GM23338 (cell line): ENCODE measurements around the gene MYO5A. TPM values are rescaled to one million over a fixed set of nuclear protein-coding genes. Genes with fewer than 3 reads are reported as not detected.

ENCODE experiments used
- ATAC-seq: fragments of 200-7000 bp; cut with Tn5 transposase; 3 replicates; pipeline ENCODE4 v1.9.1; 2020
- DNase-seq: peaks from one replicate; pipeline ENCODE4 v3.0.0-alpha.2; 2015; ENCODE audit warnings: low spot score
- H2AFZ ChIP-seq: fragments of 200-600 bp; sonication (generic); 2 replicates; pipeline ENCODE4 v1.8.0; 2016; ENCODE audit warnings: antibody characterized with exemption, mild to moderate bottlenecking, moderate library complexity
- H3F3A ChIP-seq: fragments of 200-600 bp; sonication (generic); replicated peaks from 2 replicates; pipeline ENCODE4 v1.8.0; 2017; ENCODE audit warnings: antibody characterized with exemption, mixed run types, low read depth
- H3K27ac ChIP-seq: fragments of 200-600 bp; sonication (generic); 2 replicates; pipeline ENCODE4 v1.6.1; 2016; ENCODE audit warnings: low read depth
- H3K27me3 ChIP-seq: fragments of 200-600 bp; sonication (generic); 2 replicates; pipeline ENCODE4 v1.8.0; 2016; ENCODE audit warnings: mild to moderate bottlenecking, mixed run types, moderate library complexity; ENCODE audit not compliant: insufficient read depth
- H3K36me3 ChIP-seq: fragments of 200-600 bp; sonication (generic); 2 replicates; pipeline ENCODE4 v1.8.0; 2016; ENCODE audit warnings: mild to moderate bottlenecking; ENCODE audit not compliant: insufficient read depth
- H3K4me1 ChIP-seq: fragments of 200-600 bp; sonication (generic); 2 replicates; pipeline ENCODE4 v1.8.0; 2016; ENCODE audit warnings: mild to moderate bottlenecking, moderate library complexity; ENCODE audit not compliant: insufficient read depth
- H3K4me2 ChIP-seq: fragments of 200-600 bp; sonication (generic); 2 replicates; pipeline ENCODE4 v1.7.1; 2017; ENCODE audit warnings: mixed run types
- H3K4me3 ChIP-seq: fragments of 200-600 bp; sonication (generic); 2 replicates; pipeline ENCODE4 v1.6.1; 2016; ENCODE audit warnings: mixed run types
- H3K79me2 ChIP-seq: fragments of 200-600 bp; sonication (generic); replicated peaks from 2 replicates; pipeline ENCODE4 v1.8.0; 2017; ENCODE audit warnings: mild to moderate bottlenecking; ENCODE audit not compliant: insufficient read depth
- H3K9me2 ChIP-seq: fragments of 200-600 bp; sonication (generic); 2 replicates; pipeline ENCODE4 v1.8.0; 2017; ENCODE audit not compliant: insufficient read depth
- H4K20me1 ChIP-seq: fragments of 200-600 bp; sonication (generic); replicated peaks from 2 replicates; pipeline ENCODE4 v1.8.0; 2017; ENCODE audit warnings: mild to moderate bottlenecking; ENCODE audit not compliant: insufficient read depth
- H3K27ac Mint-ChIP-seq: 2 replicates; pipeline ENCODE4 v1.8.0; 2020; ENCODE audit warnings: inconsistent platforms, mild to moderate bottlenecking, moderate library complexity, mixed read lengths
- H3K27me3 Mint-ChIP-seq: 3 replicates; pipeline ENCODE4 v1.8.0; 2022; ENCODE audit warnings: low read depth, mild to moderate bottlenecking, moderate library complexity, mixed read lengths, inconsistent platforms; ENCODE audit not compliant: insufficient read depth, poor library complexity
- H3K36me3 Mint-ChIP-seq: 3 replicates; pipeline ENCODE4 v1.8.0; 2021; ENCODE audit warnings: low read depth, mild to moderate bottlenecking, inconsistent platforms, moderate library complexity, mixed read lengths
- H3K4me1 Mint-ChIP-seq: 3 replicates; pipeline ENCODE4 v1.8.0; 2020; ENCODE audit warnings: mild to moderate bottlenecking, inconsistent platforms, mixed read lengths
- H3K4me3 Mint-ChIP-seq: 3 replicates; pipeline ENCODE4 v1.8.0; 2021; ENCODE audit warnings: moderate library complexity, mild to moderate bottlenecking, inconsistent platforms, mixed read lengths
- H3K9me3 Mint-ChIP-seq: 3 replicates; pipeline ENCODE4 v1.8.0; 2020; ENCODE audit warnings: moderate library complexity, mild to moderate bottlenecking, inconsistent platforms, mixed read lengths
- CREB1 ChIP-seq: fragments of 250-450 bp; sonication (Bioruptor Pico); IDR thresholded peaks from 2 replicates; pipeline ENCODE4 v1.5.0; 2020; ENCODE audit warnings: low read depth, mild to moderate bottlenecking, moderate library complexity
- CTCF ChIP-seq, 2 experiments: fragments of 200-600 bp in 1 of 2; sonication (generic) in 1 of 2; conservative IDR thresholded peaks; 2 replicates each; pipeline versions ENCODE4 v1.5.1 to v1.6.1; 2016 to 2017; ENCODE audit warnings: antibody characterized with exemption in 2 of 2, low read depth in 2 of 2, mild to moderate bottlenecking in 2 of 2, moderate library complexity in 1 of 2
- ETS1 ChIP-seq: IDR thresholded peaks from 2 replicates; pipeline ENCODE4 v1.6.1; 2016; ENCODE audit warnings: antibody characterized with exemption
- EZH2 ChIP-seq: fragments of 200-600 bp; sonication (generic); IDR thresholded peaks from one replicate; pipeline ENCODE4 v1.8.0; 2017; ENCODE audit warnings: antibody characterized with exemption, mild to moderate bottlenecking, low read depth; ENCODE audit not compliant: unreplicated experiment
- EZH2phosphoT487 ChIP-seq: fragments of 200-600 bp; sonication (generic); IDR thresholded peaks from one replicate; pipeline ENCODE4 v1.8.1; 2018; ENCODE audit warnings: antibody characterized with exemption; ENCODE audit not compliant: unreplicated experiment
- JUNB ChIP-seq: IDR thresholded peaks from one replicate; pipeline ENCODE4 v1.6.1; 2016; ENCODE audit warnings: antibody characterized with exemption; ENCODE audit not compliant: unreplicated experiment
- NANOG ChIP-seq: IDR thresholded peaks from 2 replicates; pipeline ENCODE4 v1.6.1; 2016; ENCODE audit warnings: antibody characterized with exemption, borderline replicate concordance
- POLR2AphosphoS5 ChIP-seq: IDR thresholded peaks from 2 replicates; pipeline ENCODE4 v1.6.1; 2016; ENCODE audit warnings: antibody characterized with exemption, low read depth
- REST ChIP-seq: IDR thresholded peaks from one replicate; pipeline ENCODE4 v1.6.1; 2018; ENCODE audit warnings: antibody characterized with exemption; ENCODE audit not compliant: unreplicated experiment
- STAT1 ChIP-seq: IDR thresholded peaks from one replicate; pipeline ENCODE4 v1.6.1; 2016; ENCODE audit warnings: antibody characterized with exemption; ENCODE audit not compliant: unreplicated experiment
- ZNF114 ChIP-seq: fragments of 250-450 bp; sonication (Bioruptor Pico); IDR thresholded peaks from 2 replicates; pipeline ENCODE4 v1.5.0; 2020; ENCODE audit warnings: mild to moderate bottlenecking, moderate library complexity
- ZNF331 ChIP-seq: fragments of 250-450 bp; sonication (Bioruptor Pico); IDR thresholded peaks from 2 replicates; pipeline ENCODE4 v1.5.0; 2020; ENCODE audit warnings: low read depth, mild to moderate bottlenecking, moderate library complexity
- polyA plus RNA-seq: library from polyadenylated mRNA; unstranded; fragments of >200 nt; fragmentation: Nextera tagmentation; extraction: Ambion mirVana; gene quantifications from 2 replicates; pipeline ENCODE4 v1.2.1, GENCODE V29; 2016
- total RNA-seq: library from RNA; depleted of rRNA; stranded (reverse); fragments of >200 nt; shearing (Covaris generic); gene quantifications from 2 replicates; pipeline ENCODE4 v1.2.3, GENCODE V29; 2014

MYO5A gene
- total and polyA plus RNA-seq, 2 experiments from 2014 or later: 5.7 to 31.8 TPM

- H4K20me1 ChIP-seq: no peaks in the 10 kb centered on the region
- ATAC-seq: peak; percentile 91
- no peak overlapping the region for H3K4me3 ChIP-seq
- H3F3A ChIP-seq: peaks cover 2% of the 10 kb centered on the region; the same call in 1 of the 2 replicates
- H3K4me3 Mint-ChIP-seq: peak overlapping the region; percentile 46; the same call in 2 of the 3 replicates
- peaks cover 23% of the 10 kb centered on the region for H3K4me1 ChIP-seq
- H3K79me2 ChIP-seq: no peaks in the 10 kb centered on the region
- peaks cover 38% of the 10 kb centered on the region for H3K36me3 Mint-ChIP-seq
- peak; percentile 97 for DNase-seq
- peaks cover 9% of the 10 kb centered on the region for H3K27me3 Mint-ChIP-seq
- H3K36me3 ChIP-seq: 0 out of 2 replicates have a peak, but pooled peaks cover 4% of the 10 kb centered on the region
- no peaks in the 10 kb centered on the region for H3K27me3 ChIP-seq
- no peak overlapping the region for H3K4me2 ChIP-seq
- peaks cover 56% of the 10 kb centered on the region for H3K4me1 Mint-ChIP-seq
- peak overlapping the region; percentile 99 for H3K27ac Mint-ChIP-seq
- H3K27ac ChIP-seq: peak overlapping the region; percentile 92
- H3K9me2 ChIP-seq: no peaks in the 10 kb centered on the region
- H3K9me3 Mint-ChIP-seq: no peaks in the 10 kb centered on the region
- H2AFZ ChIP-seq: no peak overlapping the region
- TF ChIP-seq ZNF114 (CRISPR knock-in tag): peak; percentile 50; the same call in 1 of the 2 replicates
- 0 out of 2 replicates have a peak, but pooled peaks have one; percentile 1 for TF ChIP-seq CREB1 (CRISPR knock-in tag)
- TF ChIP-seq REST: no peak
Measured at GRCh38 chr15:52261498-52262242, 267.0 kb downstream of the MYO5A start.

GRCh38 chr15:52261026-52261425 is 267.7 kb downstream of the MYO5A start:
- peaks cover 38% of the 10 kb centered on the region for H3K36me3 Mint-ChIP-seq
- DNase-seq: no peak
- no peak for ATAC-seq
- H4K20me1 ChIP-seq: no peaks in the 10 kb centered on the region
- H3K79me2 ChIP-seq: no peaks in the 10 kb centered on the region
- H3K9me2 ChIP-seq: no peaks in the 10 kb centered on the region
- peaks cover 11% of the 10 kb centered on the region for H3K27me3 Mint-ChIP-seq
- H3K4me3 ChIP-seq: no peak overlapping the region
- peaks cover 24% of the 10 kb centered on the region for H3K4me1 ChIP-seq
- H3K9me3 Mint-ChIP-seq: no peaks in the 10 kb centered on the region; the same call in 2 of the 3 replicates
- no peak overlapping the region; the same call in 2 of the 3 replicates for H3K4me3 Mint-ChIP-seq
- peak overlapping the region; percentile 99 for H3K27ac Mint-ChIP-seq
- peak overlapping the region; percentile 81 for H3K27ac ChIP-seq
- H3K36me3 ChIP-seq: 0 out of 2 replicates have a peak, but pooled peaks cover 4% of the 10 kb centered on the region
- H2AFZ ChIP-seq: no peak overlapping the region
- H3K27me3 ChIP-seq: no peaks in the 10 kb centered on the region
- H3F3A ChIP-seq: peaks cover 2% of the 10 kb centered on the region; the same call in 1 of the 2 replicates
- no peak overlapping the region for H3K4me2 ChIP-seq
- peaks cover 60% of the 10 kb centered on the region for H3K4me1 Mint-ChIP-seq
- TF ChIP-seq EZH2 (no peak), NANOG (no peak), REST (no peak), ETS1 (no peak), POLR2AphosphoS5 (no peak), EZH2phosphoT487 (no peak), CREB1 (CRISPR knock-in tag) (no peak), ZNF331 (CRISPR knock-in tag) (no peak), ZNF114 (CRISPR knock-in tag) (no peak), JUNB (no peak), STAT1 (no peak), CTCF (conservative IDR thresholded peaks at IDR 0.05; ENCODE audit: low read depth in 2 of 2) (no peak)
